ENCODE measurements around the gene ARHGEF40.

The ARHGEF40 gene

DNA sequence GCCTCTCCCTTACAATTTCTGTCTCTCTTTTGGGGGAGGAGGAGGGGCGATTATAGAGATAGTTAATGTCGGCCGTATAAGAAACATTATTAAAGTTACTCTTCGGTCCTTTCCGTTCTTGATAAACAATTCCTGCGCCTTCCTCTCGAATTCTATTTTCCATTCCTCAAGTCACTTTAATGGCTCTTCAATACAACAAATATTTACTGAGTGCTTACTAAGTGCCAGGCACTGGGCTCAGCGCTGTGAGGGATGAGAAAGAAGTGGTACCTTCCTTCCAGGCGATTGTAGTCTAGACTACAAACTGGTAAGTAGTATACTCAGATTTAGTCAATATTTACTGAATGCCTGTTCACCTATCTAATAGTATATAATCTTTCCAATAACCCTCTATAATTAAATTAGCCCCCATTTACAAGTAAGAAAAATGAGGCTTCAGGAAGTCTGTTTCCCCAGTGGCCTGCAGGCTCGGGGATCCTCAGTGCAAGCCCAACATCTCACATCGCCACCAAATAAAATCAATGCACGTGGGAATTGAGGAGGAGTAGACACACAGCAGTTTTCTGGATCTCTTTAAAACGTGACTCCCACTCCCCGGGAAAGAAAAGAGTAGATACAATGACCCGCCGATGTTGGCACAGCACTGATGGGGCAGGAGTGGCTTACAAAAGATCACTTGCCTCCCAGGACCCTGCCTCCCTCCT is 28.9 kb downstream of the ARHGEF40 start:
- DNase-seq, result no peak

DNA sequence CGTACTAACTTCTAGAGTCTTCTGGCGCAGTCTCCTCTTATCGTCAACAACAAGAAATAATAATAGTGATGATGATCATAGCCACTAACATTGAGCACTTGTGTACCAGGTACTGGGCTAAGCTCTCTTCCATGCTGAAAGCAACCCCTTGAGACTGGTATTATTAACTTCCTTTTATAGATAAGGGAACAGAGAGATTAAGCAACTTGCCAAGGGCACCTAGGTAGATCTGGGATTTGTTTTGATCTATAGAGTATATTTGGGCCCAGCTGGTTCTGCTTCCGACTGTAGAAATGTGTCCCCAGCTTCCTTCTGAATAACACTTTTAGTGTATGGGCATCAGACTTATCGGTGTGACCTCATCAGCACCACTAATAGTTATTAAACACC is 29.5 kb downstream of the ARHGEF40 start:
- no peak for DNase-seq

DNA sequence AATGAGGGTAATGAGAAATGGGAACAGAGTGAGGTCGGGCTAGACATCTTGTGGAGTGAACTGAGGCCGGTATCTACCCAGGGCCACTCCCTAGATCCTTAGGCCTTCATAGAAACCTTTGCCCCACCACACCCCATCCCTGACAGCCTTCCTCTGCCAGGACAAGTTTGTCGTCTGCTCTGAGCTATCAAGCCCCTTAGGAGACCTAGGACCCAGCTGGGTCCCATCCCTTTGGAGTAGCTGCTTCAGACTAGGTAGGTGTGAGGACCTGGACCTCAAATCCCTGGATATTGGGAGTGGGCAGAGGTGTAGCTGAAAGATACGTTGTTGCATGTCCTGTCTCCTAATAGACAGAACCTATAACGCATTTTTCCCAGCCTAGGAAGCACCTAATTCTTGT is 30.8 kb downstream of the ARHGEF40 start, which contains the start of gene TMEM253:
Gene TMEM253 (plus strand): TSS at position 136 of the 400 bp plus-strand sequence. CDS start 278 bp downstream, outside the sequence.
- no peak for DNase-seq

DNA sequence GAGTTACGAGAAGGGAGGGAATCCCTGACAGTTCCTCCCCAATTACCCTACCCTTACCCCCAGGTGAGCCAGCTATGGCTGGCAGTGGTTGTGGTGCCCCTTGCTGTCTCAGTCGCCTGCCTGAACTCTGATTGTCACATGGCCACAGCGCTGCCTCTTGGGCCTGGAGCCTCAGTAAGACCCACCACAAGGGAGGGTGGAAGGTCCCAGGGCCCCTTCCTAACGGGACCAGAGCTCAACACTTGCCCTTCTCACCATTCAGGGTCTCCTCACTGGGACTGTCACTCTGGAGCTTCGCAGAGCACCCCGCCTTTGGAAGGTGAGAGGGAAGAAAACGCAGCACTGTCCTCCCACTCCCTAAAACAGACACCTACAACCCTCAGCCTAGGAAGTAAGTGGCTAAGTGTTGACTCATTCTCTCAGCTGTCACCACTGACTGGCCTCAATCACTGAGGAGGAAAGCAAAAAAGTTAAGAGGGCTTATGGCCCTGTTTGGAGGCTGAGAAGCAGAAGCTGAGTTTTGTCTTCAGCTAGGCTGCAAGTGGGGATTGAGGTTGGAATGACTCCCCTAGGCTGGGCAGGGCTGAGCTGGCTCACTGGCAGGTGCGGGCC is 31.8 kb downstream of the ARHGEF40 start:
- DNase-seq, result no peak

DNA sequence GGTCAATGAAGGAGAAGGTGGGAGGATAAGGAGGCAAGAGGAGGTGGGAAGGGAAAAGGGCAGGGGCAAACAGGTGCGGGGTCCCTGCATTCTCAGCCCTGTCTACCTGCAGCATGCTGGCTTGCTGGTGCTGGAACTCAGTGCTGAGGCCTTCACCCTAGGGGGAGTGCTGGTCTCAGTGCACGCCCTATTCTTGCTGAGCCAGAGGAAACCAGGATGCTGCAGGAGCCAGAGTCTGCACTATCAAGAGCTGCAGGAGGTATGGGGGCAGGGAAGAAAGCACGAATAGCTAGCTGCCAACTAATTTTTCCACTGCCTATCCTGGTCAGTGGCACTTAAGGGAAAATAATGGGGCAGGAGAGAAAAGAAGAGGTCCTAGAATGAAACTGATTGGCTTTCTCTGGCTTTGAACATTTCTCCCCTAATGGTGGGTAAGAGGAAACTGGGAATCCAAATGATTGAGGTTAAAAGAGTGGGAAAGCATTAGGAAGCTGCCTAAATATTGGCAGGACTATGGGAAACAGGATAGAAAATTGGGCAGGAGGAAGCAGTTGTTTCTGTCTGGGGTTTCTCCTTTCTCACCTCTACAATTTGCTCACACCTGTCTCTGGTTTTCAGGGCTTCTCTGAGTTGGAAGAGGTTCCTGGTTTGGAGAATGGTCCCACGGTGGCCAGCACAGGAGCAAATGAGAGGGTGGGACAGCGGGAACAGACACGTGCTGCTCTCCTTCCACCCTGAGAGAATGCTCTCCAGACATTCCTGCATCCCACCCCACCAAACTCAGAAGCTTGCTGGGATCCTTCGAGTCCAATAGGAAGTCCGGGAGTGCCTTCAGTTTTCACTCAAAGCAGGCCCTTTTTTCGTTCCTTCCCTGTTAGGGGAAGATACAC is 32.7 kb downstream of the ARHGEF40 start:
- DNase-seq, result no peak

DNA sequence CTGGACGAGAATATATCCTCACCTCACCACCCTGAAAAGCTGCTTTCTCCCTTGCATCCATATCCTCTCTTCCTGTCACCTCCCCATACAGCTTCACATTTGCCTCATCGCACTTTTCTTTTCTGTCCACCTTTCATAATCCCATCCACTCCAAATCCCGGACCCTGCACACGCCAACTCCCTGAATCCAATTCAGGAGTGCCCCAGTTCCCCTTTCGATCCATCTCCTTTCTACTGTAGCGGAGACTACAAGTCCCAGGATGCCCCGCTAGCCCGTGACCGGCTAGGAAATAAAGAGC is 33.3 kb downstream of the ARHGEF40 start:
- DNase-seq, result no peak

DNA sequence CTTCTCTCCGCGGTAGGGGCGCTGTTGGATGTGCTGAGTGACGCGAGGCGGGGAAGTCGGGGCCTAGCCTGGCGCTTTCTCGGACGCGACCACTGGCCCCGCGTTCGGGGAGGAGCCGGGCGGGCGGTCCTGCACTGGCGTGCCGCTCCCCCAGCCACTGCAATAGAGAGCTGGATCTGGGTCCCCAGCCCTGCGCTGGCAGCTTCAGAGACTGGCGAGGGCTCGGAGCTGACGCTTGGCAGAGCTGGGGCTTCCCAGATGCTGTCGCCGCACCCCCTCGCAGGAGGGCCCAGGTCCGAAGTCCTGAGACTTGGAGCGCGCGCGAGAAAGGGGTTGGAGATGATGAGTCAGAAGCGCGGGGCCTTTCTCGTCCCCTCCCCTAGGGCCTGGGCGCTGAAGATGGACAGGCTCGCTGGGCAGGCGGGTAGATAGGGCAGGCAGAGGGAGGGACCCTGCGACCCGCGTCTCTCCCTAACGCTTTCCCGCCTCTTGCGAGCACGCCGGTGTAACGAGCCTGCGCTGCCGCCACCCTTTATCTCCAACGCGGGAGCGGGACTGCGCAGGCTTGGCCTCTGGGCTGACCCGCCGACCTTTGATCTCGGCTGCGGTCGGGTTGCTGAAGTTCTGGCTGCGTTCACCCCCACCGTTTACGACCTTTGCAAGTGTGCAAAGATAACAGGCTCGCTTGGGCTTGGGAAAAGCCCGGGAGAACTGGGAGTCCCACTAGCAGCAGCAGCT is 33.8 kb downstream of the ARHGEF40 start:
- DNase-seq, result peak; percentile 95

DNA sequence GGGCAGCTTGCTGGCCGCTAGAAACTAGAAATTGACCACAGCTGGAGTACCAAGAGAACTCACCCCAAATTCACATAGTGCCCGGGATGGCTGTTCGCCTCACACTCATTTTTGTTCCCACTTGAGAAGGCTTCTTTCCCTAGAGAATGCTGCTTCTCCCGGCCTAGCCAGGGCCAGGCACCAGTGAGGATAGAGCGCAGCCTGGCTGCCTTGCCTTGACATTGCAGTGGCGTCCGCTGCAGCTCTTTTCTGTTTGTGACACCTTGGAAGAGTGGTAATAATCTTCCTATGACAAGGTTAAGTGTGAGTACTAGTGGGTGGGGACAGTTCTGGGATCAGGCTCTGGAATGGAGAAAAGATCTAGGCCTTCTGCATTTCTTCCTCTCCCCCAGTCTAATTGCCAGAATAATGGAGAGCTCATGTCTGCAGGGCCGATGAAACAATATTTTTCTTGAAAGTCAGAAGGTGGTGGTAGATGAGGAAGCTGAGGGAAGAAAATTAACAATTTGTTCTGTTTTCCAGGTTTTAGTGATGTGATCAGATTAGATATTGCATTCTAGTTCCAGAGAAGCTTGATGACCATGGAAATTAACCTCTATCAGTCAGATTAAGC is 34.5 kb downstream of the ARHGEF40 start:
- peak; percentile 70 for DNase-seq

DNA sequence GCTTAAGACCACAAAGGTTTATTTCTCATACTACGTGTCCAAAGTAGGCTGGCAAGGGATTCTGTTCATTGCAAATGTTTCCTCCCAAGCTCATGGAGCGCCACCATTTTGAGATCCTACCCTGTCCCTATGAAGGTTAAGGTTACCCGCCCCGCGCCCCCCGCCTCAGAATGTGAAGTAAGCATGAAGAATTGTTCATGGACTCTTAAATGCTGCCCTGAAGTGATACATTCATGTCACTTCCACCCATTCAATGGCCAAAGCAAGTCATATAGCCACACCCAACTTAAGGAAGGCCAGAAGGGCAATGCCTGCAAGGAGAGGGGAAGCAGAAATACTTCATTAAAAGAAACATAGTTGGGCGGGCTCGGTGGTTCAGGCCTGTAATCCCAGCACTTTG is 35.0 kb downstream of the ARHGEF40 start:
- DNase-seq, result no peak

DNA sequence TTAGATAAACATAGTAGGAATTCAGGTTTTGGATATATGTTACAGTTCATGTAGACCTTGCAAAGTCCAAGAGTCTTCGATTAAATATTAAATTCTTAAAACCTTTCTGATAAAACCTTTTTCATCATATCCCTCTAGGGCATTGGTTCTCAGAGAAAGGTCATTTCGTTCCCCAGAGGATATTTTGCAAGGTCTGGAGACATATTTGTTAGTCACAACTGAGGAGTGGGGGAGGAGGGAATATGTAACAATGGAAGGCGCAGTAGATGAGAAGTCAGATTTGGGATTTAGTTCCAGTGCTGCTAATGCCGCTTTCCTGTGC is 36.0 kb downstream of the ARHGEF40 start:
- DNase-seq, result no peak

DNA sequence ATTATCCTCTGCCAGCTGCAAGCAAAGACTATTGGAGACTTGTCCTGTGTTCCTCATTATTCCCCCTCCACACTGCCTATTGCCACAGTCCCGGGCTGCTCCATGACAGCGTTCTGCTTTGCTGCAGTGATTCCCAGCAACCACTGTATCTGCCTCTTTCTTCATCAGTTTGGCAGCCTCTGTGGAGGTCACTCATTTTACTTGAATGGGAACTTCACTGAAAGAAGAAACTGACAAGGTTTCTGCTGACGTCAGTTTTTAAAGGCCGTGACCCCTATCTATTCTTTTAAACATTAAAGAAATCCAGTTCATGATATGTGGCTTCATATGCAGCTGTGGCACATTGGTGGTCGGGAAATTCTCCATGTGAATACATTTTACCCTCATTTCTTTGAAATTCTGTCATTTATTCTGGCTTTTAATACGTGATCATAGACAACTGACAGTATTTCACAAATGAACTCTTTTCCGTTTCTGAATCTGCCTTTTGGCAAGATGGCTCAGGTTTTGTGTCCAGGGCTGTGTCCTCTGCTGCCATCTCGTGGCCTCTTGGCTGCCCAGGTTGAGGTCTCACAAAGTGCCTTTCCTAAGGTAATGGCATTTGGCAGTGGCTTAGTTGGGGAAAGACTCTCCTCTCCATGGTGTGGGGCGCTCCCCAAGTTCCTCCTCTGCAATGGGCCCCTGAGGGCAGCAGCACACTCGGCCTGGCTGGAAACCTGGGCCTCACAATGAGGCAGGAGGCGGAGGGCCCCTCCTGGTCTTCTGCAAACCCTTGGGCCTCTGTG is 36.6 kb downstream of the ARHGEF40 start:
- DNase-seq, result peak; percentile 82

DNA sequence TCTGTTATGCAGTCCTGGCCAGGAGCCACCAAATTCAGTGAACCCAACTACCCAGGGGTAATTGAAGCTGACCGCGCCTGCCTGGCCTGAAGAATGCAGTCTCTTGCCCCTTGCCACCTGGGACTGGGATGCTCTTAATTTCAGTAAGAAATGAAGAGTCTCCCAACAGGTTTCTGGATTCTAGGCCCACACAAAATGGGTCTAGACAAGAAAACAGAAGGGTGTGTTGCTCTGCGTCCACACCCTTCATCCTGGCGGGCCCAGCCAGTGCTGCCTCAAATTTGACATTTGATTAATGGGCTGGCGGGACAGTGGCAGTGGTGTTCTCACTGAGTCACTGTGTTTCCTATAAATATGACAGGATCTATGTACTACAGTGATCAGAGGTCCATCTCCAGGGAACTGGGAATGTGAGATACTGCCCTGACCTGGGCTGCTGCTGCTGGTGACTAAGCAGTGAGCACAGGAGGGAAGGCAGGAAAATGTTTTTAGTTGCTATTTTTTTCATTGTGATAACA is 37.2 kb downstream of the ARHGEF40 start:
- DNase-seq, result no peak

DNA sequence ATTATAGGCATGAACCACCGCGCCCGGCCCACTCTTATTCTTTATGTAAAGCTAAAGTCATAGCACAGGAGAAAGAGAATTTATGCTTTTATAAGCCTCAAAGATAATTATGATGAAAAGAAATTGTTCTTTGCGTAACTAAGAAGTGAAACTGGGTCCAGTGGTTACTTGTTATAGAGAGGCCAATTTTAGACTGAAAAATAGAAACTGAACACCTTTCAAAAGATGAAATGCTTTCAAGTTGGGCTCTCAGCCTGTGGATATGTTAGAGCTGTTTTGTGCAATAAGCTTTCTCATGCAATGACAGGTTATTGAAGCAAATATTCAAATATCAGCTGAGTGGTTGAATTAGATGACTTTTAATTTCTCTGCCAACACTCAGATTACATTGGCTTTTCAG is 38.7 kb downstream of the ARHGEF40 start:
- no peak for DNase-seq

DNA sequence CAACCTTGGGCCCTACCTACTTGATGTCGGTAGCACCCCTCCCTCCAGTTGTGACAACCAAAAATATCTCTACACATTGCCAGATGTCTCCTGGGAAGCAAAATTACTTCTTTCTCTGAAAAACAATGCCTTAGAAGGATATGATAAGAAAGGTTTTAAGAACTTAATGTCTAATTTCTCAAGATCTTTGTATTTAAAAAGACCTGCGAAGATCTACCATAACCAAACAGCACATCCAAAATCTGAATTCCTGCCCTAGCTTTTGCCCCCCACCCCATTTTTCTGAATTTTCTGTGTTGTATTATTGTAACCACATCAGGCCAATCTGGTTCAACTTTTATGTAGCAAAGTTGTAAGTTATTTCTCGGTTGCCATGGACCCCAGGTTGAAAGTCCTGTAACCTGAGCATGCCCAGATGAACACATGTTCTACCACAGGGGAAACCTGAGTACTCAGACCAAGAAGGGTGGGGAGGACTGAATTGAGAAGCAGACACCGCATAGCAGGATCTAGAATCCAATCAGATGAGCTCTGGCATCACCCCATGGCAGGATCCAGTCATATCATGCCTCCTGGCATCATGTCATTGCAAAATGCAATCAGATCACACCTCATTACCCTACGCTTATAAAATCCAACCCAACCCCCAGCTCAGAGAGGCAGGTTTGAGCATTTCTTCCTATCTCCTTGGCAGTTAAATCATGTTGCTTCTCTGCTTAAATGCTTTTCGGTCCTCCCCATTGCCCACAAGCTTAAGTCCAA is 39.5 kb downstream of the ARHGEF40 start:
- DNase-seq, result peak; percentile 19

DNA sequence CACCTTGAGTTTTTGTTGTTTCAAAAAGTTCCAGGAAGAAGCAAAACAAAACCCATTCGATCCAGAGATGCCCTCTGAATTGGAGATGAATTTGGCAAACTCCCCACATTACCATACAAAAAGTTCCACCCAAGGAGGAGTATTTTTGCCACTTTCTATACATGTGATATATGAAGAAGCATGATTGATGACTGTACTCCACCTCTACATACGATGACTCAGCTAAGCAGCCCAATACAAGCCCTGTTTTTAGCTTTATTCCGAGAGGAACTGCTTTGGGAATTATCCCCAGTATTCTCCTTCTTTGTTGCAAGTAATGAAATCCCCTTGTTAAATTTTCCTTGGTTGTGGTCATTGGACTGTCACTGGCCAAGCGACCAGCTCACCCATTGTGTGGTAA is 42.2 kb downstream of the ARHGEF40 start:
- no peak for DNase-seq

DNA sequence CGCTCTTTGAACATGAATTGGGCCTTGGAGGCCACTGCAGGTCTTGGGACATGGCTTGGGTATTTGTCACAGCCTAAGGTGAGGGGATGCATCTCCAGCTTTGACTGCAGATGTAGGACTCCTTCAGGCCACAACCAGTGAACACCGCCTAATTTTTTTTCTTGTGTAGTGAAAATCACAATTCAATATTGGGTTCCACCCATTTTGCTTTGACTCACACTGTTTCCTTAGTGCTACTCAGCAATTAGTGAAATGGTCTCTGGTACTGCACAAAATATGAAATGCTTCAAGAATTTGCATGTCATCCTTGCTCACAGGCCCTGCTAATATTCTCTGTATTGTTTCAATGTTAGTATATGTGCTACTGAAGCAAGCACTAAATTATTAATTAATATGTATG is 43.3 kb downstream of the ARHGEF40 start:
- no peak for DNase-seq

DNA sequence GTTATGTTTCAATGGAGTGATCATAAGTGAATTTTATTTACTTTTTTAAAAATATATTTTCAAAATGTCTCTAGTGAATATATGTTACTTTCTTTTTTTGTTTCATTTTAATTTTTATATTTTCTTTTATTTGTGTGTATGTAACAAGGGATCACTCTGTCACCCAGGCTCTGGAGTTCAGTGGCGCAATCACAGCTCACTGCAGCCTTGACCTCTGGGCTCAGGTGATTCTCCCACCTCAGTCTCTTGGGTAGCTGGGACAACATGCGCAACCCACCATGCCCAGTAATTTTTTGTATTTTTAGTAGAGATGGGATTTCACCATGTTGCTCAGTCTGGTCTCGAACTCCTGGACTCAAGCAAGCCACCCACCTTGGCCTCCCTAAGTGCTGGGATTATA is 48.8 kb downstream of the ARHGEF40 start:
- no peak for DNase-seq

DNA sequence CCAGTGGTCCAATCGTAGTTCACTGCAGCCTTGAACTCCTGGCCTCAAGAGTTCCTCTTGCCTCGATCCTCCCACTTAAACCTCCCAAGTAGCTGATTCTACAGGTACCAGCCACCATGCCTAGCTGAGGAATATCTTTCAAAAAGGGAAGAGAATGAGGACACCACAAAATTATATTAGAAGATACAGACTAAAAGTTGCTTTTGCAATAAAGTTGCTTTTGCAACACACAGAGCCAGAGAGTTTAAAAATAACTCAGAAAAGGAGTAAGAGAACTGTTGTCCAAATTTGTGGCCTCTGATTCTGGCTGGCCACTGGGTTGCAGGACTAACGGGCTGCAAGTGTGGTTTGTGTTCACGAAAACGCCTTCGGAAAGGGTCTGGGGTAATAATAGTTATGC is 50.6 kb downstream of the ARHGEF40 start:
- no peak for DNase-seq

DNA sequence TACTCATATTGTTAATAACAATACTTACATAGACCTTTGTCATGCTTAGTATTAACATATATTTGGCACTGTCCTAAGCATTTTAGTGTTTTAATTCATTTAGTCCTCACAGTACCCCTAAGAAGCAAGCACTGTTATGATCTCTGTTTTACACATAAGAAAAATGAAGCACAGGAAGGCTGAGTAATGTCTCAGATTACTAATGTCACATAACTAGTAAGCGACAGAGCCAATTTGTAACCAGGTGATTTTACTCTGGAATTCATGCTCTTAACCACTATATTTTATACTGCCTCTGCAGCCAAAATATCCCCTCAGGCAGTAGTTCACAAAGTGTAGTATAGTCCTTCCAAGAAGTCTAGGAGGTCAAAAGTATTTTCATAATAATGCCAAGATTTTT is 51.0 kb downstream of the ARHGEF40 start:
- DNase-seq, result no peak

DNA sequence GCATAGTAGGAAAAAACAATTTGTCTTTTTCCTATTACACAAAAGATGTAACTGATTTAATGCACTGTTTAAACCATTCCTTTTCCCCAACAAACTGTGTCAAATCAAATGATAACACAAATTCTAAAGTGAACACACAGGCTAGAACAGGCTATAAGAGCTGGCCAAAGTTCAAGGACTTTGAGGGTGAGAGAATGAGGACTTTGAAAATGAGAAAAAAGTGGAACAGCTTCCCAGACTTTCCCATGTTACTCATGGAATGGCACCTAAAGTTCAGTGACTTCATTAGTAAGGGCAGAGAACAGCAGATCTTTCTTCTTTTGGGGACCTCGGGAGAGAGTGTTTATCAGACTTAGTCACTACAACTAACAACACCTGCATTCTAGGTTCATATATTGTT is 53.3 kb downstream of the ARHGEF40 start:
- no peak for DNase-seq

DNA sequence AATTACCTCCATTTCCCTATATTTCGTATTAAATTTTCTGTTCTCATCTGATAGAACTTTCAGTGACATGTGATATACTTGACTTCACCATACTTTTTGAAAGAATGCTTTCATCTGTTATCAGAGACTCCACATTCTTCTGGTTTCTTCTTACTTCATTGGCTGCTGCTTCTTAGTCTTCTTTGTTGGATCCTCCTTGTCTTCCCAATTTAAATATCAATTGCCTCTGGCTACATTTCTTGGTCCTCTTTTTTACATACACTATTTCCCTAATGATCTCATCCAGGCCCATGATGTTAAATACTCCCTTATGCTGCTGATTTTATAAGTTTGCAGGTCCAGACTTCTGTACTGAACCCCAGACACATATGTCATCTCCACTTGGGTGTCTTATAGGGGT is 63.8 kb downstream of the ARHGEF40 start:
- no peak for DNase-seq
